Measurements from ENCODE around the gene SLC35A3.
"Not testable (repeated sequence)": the region's sequence is repeated elsewhere in the genome, so short reads cannot be mapped to it uniquely, and the experiment has no call there.

The SLC35A3 gene

DNA sequence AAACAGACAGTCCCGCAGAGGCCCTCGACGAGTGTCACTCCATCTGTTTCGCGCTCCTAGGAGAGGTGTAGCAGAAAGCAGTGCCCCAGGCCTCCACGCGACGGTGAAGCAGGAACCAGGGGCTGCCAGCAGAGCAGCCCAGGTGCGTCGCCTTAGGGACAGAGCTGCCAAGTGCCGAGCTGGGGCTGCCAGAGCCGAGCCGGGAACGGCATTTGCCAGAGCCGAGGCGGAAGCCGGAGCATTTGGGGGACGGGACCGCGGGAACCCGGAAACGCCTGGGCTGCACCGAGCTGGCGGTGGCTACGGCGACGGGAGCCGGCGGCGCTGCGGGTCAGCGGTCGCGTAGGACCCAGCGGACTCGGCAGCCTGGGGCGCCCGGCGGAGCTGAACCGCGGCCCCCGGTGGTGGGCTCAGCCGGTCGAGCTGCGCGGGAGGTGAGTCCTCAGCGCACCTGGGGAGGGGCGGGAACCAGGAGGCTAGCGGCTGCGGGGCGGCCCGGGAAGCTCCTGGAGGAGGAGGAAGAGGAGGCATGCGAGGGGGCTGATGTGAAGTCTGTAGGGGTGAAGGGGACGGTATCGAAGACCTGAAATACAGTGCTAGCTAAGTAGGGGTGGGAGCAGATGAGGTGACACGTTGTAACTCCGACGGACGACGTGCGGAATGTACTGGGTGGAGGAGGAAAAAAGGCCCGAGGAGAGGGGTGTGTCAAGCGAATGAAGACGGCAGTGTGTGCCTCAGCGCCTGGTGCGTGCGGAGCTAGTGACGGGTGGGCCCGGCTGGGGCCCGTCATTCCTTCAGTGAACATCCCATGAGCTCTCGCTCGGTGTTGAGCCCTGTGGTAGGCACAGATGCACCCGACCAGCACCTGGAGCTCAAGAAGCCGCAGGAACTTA is at the start of gene SLC35A3:
SLC35A3 (plus strand) TSS at position 268 of the 893 bp plus-strand sequence. CDS start 23,559 bp downstream, outside the sequence.
- peak; percentile 92 for DNase-seq

DNA sequence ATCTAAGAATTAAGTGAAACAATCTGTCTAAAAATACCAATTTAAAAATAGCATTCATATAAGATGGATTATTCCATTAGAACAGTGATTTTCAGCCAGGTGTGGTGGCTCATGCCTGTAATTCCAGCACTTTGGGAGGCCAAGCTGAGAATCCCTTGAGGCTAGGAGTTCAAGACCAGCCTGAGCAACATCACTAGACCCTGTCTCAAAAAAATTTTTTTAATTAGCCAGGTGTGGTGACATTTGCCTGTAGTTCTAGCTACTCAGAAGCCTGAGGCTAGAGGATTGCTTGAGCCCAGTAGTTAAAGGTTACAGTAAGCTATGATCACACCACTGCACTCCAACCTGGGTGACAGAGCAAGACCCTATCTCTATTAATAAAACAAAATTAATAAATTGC is 35.0 kb upstream of the SLC35A3 start:
- no peak for DNase-seq

DNA sequence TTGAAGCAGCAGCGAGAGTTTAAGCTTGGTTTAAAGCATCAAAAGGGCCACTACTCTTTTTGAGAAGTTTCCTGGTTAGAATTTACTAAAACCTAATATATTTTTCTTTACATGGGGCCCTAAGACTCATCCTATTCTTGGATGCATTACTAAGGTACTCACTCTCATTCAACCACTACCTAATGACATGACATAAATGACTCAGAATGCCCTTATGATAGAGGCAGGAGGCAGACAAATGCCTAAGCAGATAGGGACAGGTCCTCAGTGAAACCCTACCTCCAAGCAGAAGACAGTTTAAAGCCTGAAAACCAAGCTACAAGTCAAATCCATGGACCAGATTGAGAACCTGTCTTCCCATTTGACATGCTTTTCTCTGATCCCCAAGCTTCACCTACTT is 34.3 kb upstream of the SLC35A3 start:
- DNase-seq = no peak

DNA sequence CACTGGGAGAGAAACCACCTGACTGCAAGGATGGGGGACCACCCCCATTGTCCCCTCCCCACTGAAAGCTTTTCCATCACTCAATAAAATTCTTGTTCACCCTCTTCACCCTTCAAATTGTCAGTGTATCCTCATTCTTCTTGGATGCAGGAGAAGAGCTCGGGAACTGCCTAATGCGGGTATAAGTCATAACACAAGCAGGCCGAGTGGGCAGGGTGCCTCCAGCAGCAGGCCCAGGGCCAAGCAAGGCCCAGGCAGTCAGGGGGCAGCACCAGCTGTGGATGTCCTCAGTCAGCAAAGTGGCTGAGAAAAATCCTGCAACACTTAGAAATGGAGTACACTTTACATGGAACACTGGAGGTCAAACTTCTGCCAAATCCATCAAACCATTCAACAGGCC is 33.7 kb upstream of the SLC35A3 start:
- DNase-seq = no peak

DNA sequence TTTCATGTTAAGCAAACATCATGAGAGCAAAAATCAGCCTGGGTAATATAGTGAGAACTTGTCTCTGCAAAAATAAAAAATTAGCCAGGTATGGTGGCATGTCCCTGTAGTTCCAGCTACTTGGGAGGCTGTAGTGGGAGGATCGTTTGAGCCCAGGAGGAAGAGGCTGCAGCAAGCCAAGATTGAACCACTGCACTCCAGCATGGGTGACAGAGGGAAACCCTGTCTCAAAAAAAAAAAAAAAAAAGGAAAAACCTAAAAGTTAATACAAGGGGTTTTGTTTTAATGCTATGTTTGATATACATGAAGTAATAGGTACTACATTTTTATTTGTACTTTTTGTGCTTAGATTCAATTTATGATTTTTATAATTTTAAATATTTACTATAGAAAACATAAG is 27.1 kb upstream of the SLC35A3 start:
- no peak for DNase-seq

DNA sequence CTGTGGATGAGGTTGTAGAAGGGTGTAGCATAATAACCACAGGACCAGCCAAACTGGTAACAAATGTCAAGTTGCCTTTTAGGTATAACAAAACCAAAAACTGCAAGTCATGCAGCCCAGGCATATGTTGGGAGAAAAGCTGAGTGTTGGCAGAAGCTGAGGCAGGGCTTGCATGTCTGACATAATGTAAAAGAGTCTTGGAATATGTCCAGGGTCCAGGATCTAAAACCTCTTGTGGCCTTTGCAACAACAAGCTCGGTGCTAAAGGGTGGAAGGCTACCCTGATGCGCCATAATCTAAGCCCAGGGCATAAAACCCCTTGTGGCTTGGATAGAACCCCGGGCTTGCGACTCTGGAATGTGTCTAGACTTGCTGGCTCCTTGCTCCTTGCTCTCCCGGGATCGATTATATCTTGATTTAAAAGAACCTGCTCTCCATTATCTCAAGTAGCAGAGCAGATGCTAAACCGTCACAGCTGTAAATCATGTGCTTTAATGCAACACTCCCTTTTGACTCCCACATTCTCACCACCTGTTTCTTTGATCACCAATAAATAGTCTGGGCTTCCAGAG is 26.5 kb upstream of the SLC35A3 start:
- DNase-seq = no peak

DNA sequence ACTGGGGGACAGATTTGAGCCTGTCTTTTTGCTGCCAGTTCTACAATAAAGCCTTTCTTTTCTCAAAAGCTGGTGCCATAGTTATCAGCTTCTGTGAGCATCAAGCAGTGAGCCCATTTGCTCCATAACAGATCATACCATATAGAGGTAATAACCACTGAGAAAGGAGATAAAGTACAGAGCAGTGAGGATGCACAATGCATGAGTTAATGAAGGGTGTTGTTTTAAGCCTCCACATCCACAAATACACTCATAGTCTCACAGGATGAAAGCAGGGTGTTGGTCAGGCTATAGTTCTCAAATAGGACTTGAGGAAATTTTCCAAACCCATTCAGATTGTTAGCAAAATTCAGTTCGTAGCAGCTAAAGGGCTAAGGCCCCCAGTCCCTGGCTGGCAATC is 25.6 kb upstream of the SLC35A3 start:
- DNase-seq = no peak

DNA sequence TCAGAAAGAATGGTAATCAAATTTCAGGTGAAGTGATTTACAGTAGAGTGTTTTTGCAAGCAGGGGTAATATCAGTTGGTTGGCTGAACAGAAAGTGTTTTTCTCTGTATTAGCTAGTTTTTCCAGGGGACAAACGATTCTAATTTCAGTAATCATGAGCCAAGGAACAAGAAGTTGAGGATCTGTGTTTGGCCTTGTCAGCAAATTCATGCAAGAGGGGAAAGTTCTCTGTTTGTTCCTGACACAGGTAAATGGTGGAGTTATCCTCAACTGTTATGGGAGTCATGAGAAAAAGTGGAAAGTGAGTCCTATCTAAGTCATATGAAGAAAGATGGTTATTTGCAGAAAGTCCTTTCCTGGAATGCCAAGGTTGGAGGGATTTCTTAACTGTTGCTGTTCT is 24.6 kb upstream of the SLC35A3 start:
- no peak for DNase-seq

DNA sequence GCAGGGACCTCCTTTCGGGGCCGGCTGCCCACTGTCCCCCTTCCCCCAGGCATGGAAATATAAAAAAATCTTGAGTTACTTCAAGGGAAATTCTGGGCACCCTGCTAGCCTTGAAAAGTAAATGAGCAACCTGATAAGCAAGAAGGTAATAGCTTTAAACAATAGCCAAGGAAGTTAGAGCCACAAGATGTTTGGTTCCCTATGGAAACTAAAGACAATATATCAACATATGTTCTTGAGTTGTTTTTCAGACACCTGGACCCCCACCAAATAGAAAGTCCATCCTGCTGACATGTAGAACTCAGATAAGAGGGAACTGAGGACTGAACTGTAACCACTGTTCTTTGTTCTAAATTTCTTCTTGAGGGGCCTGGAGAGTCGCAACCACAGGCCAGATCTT is 19.3 kb upstream of the SLC35A3 start:
- no peak for DNase-seq

DNA sequence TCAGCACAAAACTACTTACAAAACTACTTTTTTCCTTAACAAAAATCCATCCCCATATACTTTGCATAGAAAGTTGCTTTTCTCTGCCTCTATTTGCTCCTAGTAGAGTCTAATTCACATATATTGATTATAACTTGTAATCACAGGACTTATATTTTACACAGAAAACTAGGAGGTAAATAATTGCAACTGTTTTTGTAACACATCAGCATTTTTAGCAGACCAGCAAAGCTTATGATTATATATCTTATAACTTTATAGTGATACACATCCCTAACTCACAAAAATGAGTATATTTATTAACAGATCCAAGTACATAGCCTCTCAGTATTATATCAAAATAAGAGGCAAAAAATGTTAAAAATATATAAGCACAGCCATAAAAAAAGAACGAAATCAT is 17.3 kb upstream of the SLC35A3 start:
- no peak for DNase-seq

DNA sequence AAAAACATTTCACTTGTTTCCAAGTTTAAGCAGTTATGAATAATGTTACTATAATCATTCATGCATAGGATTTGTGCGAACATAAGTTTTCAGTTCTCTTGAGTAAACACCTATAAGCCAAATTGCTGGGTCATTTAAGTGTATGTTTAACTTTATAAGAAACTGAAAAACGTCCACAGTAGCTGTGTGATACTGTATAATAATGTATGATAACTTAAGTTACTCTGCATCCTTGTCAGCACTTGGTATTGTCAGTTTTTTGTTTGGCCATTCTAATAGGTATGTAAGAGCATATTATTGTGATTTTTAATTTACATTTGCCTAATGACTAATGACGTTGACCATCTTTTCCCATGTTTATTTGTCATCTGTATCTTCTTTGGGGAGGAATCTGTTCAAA is 14.4 kb upstream of the SLC35A3 start:
- no peak for DNase-seq

DNA sequence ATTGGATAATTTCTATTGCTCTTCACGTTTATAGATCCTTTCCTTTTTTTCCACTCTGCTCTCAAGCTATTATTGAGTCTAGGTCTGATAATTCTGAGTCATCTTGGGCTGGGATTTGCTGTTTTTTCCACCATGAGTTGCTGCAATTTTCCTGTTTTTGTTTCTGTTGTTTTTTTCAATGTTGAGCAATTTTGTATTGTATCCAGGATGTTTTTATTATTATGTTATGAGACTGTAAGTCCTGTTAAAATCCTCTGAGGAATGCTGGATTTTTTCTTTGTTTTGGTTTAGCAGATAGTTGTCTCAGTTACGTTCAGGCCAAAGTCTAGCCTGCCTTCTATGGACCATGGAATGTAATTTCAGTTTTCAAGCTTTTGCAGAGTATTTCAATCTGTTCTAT is 13.0 kb upstream of the SLC35A3 start:
- DNase-seq = no peak

DNA sequence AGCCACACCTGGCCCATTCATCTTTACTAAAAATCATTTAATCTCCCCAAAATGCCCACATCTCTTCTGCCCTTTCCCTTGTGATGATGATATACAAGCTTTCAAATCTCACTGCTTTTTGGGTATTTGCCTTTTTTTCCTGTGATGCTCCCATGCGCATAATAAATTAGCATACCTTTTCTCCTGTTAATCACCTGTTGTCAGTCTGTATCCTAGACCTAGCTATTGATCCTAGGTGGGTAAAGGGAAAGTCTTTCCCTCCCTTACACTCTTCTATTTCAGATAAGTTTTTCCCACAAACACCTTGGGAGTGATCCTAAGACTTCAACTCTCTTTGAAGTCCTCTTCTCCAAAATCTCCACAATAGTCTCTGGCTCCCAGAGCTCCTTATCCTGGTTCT is 12.0 kb upstream of the SLC35A3 start:
- no peak for DNase-seq

DNA sequence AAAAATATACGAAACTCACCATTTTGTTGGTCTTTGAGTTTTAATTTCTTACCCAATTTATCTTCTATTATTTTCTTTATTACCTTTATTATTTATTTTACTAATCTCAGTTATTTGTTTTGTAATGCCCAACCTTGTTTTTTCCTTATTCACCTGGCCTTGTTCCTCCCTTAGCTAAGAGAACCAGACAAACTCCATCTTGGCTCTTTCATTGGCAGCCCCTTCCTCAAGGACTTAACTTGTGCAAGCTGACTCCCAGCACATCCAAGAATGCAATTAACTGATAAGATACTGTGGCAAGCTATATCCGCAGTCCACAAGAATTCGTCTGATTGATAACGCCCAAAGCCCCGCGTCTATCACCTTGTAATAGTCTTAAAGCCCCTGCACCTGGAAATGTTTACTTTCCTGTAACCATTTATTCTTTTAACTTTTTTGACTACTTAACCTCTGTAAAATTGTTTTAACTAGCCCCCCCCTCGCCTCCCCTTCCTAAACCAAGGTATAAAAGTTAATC is 10.5 kb upstream of the SLC35A3 start:
- not testable (repeated sequence) for DNase-seq

DNA sequence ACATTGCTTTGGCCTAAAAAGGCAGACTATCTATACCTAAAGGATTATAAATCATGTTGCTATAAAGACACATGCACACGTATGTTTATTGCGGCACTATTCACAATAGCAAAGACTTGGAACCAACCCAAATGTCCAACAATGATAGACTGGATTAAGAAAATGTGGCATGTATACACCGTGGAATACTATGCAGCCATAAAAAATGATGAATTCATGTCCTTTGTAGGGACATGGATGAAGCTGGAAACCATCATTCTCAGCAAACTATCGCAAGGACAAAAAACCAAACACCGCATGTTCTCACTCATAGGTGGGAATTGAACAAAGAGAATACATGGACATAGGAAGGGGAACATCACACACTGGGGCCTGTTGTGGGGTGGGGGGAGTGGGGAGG is 9.5 kb upstream of the SLC35A3 start:
- not testable (repeated sequence) for DNase-seq

DNA sequence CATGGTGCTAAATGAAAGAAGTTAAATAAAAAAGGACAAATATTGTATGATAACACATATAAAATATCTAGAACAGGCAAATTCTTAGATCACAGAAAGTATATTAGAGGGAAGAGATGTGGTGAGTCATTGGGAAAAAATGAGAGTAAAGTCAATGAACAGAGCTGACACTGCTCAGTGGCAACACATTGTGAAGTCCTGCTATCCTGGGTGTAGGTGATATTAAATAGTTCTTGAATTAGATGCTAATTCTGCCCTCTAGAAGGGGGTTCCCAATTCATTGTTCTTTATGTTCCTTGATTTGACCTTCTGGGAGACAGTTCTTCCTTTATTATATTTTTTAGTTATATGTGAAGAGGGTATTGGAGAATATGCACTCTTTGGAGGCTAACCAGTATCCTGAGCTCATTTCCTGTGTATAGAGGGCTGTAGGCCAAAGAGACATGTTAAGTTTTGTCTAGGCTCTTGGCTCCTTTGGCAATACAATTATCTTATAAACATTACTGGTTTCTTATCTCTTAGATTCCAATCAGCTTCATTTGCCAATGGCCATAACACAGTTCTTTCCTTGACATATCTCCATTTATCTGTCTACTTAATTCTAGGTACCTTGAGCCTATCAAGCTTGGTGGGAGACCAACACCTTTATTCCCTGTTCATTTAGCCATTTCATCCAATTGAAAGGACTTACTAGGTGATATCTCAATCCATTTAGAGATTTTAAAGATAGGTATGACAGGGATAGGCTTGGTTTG is 6.6 kb upstream of the SLC35A3 start:
- DNase-seq = no peak

DNA sequence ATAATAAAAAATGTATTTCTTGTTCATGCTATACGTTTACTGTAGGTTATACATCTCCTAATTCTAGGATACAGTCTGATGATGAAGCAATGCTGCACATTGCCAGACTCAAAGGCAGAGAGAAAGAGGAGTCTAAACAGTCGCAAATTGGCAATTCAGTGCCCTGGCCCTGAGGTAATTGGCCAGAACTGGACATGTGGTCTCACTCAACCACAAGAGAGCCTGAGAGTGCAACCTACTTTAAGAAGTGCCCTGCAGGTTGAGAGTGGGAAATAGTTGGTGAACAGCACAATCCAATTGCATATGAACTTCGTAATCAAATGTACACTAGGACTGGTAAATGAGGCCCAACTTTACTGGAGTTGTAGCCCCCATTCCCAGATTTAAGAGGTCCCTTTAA is 5.0 kb upstream of the SLC35A3 start:
- no peak for DNase-seq

DNA sequence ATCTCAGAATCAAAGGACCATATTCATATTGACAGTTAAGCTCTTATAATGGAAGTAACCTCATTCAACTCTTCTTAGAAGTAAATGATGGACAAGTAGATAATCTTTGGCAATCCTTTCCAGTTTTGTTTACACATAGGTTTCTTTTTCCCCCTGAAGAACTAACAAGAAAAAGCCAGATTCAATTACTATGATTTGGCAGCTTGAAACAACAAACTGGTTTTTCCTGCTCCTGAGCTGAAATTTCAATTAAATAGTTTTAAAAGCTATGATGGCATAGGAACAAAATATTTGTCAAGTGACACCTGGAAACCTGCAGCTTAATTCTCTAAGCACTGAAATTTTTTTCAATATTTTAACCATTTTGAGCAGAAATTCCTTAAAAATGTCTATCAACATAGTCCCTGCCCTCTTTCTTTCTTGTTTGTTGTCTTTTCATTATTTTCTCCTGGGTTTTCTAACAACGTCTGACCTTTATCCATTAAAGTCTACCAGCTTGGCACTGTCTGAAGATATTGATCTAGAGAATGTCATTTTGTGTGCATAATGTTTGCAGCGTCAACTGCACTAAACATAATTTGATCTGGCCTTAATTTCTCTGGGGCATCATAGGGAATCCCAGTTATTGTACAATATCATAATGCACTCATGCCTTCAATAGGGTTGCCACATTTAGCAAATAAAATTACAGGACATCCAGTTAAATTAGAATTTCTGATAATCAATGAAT is 4.0 kb upstream of the SLC35A3 start:
- DNase-seq = no peak

DNA sequence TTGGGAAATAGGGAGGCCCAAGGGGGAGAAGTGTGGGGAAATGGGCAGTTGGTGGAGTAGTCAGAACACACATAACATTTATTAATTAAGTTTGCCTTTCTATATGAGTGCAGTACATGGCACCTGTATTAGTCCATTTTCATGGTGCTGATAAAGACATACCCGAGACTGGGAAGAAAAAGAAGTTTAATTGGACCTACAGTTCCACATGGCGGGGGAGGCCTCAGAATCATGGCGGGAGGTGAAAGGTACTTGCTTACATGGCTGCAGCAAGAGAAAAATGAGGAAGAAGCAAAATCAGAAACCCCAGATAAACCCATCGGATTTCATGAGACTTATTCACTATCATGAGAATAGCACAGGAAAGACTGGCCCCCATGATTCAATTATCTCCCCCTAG is 1.6 kb upstream of the SLC35A3 start:
- DNase-seq = no peak

DNA sequence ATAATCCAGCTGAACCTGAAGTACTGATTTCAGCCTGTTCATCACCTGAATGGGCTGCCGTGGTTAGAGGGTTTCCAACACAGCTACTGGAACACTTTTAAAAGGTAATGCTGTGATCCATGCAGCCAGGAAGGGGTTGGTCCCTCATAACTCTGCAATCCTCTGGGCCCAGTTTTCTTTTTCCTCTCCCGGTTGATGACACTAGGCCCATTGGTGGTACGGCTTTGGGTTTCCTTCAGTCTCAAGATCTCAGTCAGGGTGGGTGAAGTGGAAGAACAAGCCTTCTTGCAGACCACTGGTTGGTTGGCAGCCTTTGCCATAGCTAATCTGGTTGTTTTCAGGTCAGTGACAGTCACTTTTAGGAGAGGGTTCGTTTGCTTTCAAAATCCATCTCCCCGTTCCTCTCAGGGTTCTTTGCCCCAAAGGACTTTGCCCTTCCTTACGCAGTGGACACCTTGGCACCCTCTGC is 502 bp upstream of the SLC35A3 start:
- no peak for DNase-seq

DNA sequence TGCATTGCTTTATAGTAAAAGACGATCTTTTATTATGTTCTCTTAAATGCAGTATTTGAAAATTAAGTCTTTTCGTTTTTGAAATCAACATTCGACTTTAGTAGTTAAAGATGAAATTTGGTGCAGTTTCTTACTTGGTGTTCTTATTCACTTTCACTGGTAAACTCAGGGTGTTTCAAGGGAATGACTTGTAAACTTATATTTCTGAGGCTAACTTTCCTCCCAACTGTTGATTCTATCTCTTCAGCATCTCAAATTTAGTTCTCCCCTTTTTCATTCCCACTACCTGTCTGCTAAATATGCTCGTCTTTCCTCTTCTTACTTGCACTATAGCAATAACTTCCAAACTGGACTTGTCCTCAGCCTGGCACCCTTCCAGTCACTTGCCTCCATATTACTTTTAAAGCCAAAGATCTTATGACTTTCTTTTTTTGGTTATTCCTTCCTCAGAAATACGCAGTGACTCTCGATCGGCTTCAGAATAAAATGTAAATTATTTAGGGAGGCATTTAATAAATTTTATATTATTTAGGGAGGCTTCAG is 988 bp downstream of the SLC35A3 start:
- no peak for DNase-seq

DNA sequence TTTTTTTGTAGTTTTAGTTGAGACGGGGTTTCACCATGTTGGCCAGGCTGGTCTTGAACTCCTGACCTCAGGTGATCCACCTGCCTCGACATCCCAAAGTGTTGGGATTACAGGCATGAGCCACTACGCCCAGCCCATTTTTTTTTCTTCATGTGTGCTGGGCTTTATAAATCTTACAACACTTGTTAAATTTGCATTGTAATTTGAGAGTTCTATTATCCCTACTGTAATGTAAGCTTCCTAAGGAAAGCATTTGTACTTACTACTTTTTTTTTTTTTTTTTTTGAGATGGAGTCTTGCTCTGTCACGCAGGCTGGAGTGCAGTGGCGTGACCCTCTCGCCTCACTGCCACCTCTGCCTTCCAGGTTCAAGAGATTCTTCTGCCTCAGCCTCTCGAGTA is 2.3 kb downstream of the SLC35A3 start:
- not testable (repeated sequence) for DNase-seq

DNA sequence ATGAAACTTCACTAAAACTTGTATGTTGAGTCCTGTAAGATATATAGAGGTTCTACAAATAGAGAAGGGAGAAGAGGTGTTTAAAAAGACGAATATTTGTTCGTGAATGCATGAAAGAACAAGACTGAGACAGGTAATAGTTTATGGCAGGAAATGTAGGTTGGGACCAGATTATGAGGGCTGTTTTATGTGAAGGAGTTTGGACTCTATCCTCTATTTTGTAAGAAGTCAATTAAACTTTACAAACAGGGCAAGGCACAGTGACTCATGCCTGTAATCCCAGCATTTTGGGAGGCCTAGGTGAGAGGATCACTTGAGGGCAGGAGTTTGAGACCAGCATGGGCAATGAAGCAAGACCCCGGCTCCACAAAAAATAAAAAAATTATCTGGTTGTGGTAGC is 5.7 kb downstream of the SLC35A3 start:
- no peak for DNase-seq

Data from retina (tissue), 1 donor.